ENCODE data around the gene ARF6.
"Not testable (repeated sequence)": the region's sequence is repeated elsewhere in the genome, so short reads cannot be mapped to it uniquely, and the experiment has no call there.

Gene ARF6

GRCh38 chr14:49909016-49909415 lies 16.1 kb downstream of the ARF6 start:
- DNase-seq, result no peak

GRCh38 chr14:49915085-49915484 lies 22.2 kb downstream of the ARF6 start:
- DNase-seq, result no peak

- DNase-seq, result no peak
These were observed 25.8 kb downstream of the ARF6 start for GRCh38 chr14:49918706-49919105.

GRCh38 chr14:49919825-49920659 lies 27.2 kb downstream of the ARF6 start:
- DNase-seq, result no peak

- DNase-seq, result no peak
These were observed 28.1 kb downstream of the ARF6 start for GRCh38 chr14:49920935-49921334.

- DNase-seq, result no peak
These were observed 28.5 kb downstream of the ARF6 start for GRCh38 chr14:49921401-49921800.

- DNase-seq, result no peak
These were observed 30.6 kb downstream of the ARF6 start for GRCh38 chr14:49923442-49923841.

- no peak for DNase-seq
These were observed 31.0 kb downstream of the ARF6 start for GRCh38 chr14:49923881-49924280.

- no peak for DNase-seq
These were observed 32.0 kb downstream of the ARF6 start for GRCh38 chr14:49924852-49925251.

GRCh38 chr14:49926803-49927202 lies 33.9 kb downstream of the ARF6 start:
- DNase-seq, result no peak

- DNase-seq, result no peak
These were observed 35.1 kb downstream of the ARF6 start for GRCh38 chr14:49928015-49928414.

GRCh38 chr14:49930720-49931119 lies 37.8 kb downstream of the ARF6 start:
- no peak for DNase-seq

GRCh38 chr14:49931523-49931922 lies 38.6 kb downstream of the ARF6 start:
- DNase-seq, result no peak

- no peak for DNase-seq
These were observed 40.2 kb downstream of the ARF6 start for GRCh38 chr14:49933128-49933527.

GRCh38 chr14:49933704-49934103 lies 40.8 kb downstream of the ARF6 start:
- DNase-seq, result no peak

- DNase-seq, result no peak
These were observed 41.8 kb downstream of the ARF6 start for GRCh38 chr14:49934646-49935045.

GRCh38 chr14:49935526-49935925 lies 42.6 kb downstream of the ARF6 start:
- no peak for DNase-seq

GRCh38 chr14:49936246-49936645 lies 43.4 kb downstream of the ARF6 start:
- DNase-seq, result not testable (repeated sequence)

GRCh38 chr14:49936882-49937281 lies 44.0 kb downstream of the ARF6 start:
- DNase-seq, result not testable (repeated sequence)

- DNase-seq, result not testable (repeated sequence)
These were observed 46.3 kb downstream of the ARF6 start for GRCh38 chr14:49939215-49939614.

GRCh38 chr14:49939884-49940510 lies 47.1 kb downstream of the ARF6 start:
- DNase-seq, result no peak

GRCh38 chr14:49940808-49941421 lies 48.0 kb downstream of the ARF6 start:
- DNase-seq, result no peak

- DNase-seq, result no peak
These were observed 49.2 kb downstream of the ARF6 start for GRCh38 chr14:49942090-49942489.

- DNase-seq, result no peak
These were observed 51.6 kb downstream of the ARF6 start for GRCh38 chr14:49944501-49944900.
